WTC11 (cell line): ENCODE measurements around the gene GINS1.

Experiments used
- ATF2 ChIP-seq: sonication (generic); formaldehyde crosslinking; IDR thresholded peaks from 2 replicates; pipeline ENCODE4 v1.8.1; 2022; ENCODE audit warnings: low read depth, missing genetic modification reagents, borderline replicate concordance
- CREB1 ChIP-seq: sonication (generic); formaldehyde crosslinking; IDR thresholded peaks from 2 replicates; pipeline ENCODE4 v1.8.0; 2023; ENCODE audit warnings: mild to moderate bottlenecking, missing genetic modification reagents
- GABPB1 ChIP-seq: sonication (generic); formaldehyde crosslinking; IDR thresholded peaks from 2 replicates; pipeline ENCODE4 v1.8.1; 2023; ENCODE audit warnings: mild to moderate bottlenecking, missing genetic modification reagents
- GTF2I ChIP-seq: fragments of 250-450 bp; sonication (Bioruptor Pico); conservative IDR thresholded peaks from 2 replicates; pipeline ENCODE4 v1.4.0; 2021; ENCODE audit warnings: mild to moderate bottlenecking
- NFYB ChIP-seq: sonication (generic); formaldehyde crosslinking; conservative IDR thresholded peaks from 2 replicates; pipeline ENCODE4 v1.8.0; 2022; ENCODE audit warnings: low read depth, missing genetic modification reagents
- SP1 ChIP-seq: sonication (generic); formaldehyde crosslinking; conservative IDR thresholded peaks from 2 replicates; pipeline ENCODE4 v1.8.1; 2022; ENCODE audit warnings: missing genetic modification reagents
- TF ChIP-seq, protein P1 (sequence below): fragments of 200-600 bp; IDR thresholded peaks from 2 replicates; pipeline ENCODE4 v1.8.0; 2022; ENCODE audit warnings: antibody characterized with exemption
- TF ChIP-seq, protein P2 (sequence below): sonication (generic); formaldehyde crosslinking; IDR thresholded peaks from 2 replicates; pipeline ENCODE4 v1.8.1; 2022; ENCODE audit warnings: mild to moderate bottlenecking, moderate library complexity, missing genetic modification reagents

GRCh38 chr20:25380945-25381614 is 26.4 kb upstream of the GINS1 start:
- TF ChIP-seq, protein P1, sequence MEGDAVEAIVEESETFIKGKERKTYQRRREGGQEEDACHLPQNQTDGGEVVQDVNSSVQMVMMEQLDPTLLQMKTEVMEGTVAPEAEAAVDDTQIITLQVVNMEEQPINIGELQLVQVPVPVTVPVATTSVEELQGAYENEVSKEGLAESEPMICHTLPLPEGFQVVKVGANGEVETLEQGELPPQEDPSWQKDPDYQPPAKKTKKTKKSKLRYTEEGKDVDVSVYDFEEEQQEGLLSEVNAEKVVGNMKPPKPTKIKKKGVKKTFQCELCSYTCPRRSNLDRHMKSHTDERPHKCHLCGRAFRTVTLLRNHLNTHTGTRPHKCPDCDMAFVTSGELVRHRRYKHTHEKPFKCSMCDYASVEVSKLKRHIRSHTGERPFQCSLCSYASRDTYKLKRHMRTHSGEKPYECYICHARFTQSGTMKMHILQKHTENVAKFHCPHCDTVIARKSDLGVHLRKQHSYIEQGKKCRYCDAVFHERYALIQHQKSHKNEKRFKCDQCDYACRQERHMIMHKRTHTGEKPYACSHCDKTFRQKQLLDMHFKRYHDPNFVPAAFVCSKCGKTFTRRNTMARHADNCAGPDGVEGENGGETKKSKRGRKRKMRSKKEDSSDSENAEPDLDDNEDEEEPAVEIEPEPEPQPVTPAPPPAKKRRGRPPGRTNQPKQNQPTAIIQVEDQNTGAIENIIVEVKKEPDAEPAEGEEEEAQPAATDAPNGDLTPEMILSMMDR, result no peak
- TF ChIP-seq NFYB (CRISPR knock-in tag), result no peak
- no peak for TF ChIP-seq GABPB1 (CRISPR knock-in tag)
- TF ChIP-seq CREB1, result no peak
- no peak for TF ChIP-seq SP1 (CRISPR knock-in tag)
- no peak for TF ChIP-seq GTF2I (CRISPR knock-in tag)
- TF ChIP-seq ATF2 (CRISPR knock-in tag), result no peak
- TF ChIP-seq, protein P2, sequence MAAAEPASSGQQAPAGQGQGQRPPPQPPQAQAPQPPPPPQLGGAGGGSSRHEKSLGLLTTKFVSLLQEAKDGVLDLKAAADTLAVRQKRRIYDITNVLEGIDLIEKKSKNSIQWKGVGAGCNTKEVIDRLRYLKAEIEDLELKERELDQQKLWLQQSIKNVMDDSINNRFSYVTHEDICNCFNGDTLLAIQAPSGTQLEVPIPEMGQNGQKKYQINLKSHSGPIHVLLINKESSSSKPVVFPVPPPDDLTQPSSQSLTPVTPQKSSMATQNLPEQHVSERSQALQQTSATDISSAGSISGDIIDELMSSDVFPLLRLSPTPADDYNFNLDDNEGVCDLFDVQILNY (CRISPR knock-in tag), result no peak
